Stromal cell of bone marrow (primary cell): ENCODE data around the gene DTX1.

Source experiments
- DNase-seq: peaks from one replicate; pipeline ENCODE4 v3.0.0-alpha.2; 2012; ENCODE audit warnings: low read depth

Gene DTX1

DNA sequence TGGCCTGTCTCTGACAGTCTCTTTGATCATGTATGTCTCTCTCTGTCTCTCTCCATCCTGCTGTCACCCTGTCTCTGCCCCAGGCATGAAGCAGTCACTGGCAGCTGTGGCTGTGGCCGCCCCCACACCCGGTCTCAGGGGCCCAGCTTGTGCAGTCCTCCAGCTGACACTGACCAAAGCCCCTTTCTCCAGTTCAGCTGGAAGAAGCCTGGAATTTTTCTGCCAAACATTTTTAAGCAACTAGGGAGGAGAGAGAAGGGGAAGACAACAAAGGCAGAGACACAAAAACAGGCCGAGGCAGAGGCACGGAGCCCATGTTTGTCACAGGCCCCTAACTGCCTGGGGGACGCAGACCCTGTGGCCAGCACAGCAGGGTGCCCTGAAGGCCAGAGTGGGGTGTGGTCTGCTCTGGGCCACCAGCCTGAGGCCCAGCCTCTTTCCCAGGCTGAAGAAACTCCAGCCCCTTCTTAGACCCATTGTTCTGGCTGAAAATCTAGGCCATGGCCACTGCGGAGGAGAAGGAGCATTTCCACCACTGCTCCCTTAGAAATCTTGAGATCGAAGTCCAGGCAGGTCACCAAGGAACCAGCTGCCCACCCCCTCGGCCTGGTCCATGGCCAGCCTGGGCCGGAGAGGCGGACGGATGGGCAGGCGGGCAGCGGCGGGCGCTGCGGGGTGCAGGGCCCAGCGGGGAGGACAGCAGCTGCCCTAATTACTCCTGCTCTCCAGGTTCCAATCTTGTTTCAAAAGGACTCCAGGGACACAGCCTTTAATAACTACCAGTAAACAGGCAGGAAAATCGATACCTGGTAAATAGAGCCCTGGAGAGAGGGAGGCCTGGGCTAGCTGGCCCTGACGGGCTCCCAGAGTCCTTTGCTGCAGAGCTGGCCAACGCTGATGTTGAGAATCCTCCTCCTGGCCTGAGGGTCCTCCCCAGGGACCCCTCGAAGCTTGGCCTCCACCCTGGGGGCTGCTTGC is 14.9 kb downstream of the DTX1 start:
- DNase-seq, result no peak

DNA sequence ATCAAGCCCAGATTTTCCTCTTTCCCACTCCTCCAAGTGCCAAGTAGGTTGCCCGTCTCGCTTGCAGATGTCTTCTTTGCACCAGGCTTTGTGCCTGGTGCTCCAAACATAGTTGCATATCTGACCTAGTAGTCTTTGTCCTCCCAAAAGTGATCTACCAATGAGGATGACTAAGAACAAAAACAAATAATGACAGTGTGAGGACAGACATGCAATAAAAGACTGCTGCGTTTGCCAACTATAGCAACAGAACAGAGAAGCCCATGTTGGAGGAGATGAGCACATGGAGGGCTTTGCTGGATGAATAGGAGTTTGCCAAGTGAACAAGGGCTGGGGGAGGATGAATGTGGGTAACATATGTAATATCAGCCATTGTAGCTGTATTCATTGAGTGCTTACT is 15.6 kb downstream of the DTX1 start:
- DNase-seq, result no peak

GRCh38 chr12:113073586-113073985 is 17.1 kb downstream of the DTX1 start:
- DNase-seq, result no peak

DNA sequence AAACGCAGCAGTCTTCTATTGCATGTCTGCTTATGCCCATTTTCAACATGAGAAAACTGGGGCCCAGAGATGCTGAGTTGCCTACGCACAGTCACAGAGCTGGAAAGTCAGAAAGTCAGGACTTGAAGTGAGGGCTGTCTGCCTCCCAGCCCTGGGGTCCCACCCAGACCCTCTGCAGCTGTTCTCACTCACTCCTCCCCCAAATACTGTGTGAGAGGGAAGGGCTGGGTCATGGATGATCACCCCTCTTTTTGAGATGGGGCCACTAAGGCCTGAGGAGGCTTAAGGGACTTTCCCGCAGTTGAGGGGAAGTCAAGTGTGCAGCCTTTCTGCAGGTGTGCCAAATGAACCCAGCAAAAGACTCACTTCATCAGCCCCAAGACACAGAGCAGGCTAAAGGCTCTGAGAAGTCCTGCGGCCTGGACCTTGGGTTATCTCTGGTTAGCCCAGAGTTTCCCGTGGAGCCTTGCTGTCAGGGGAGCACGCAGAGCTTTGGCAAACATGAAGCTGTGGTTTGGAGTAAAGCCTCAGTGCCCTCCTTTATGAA is 18.7 kb downstream of the DTX1 start:
- DNase-seq, result no peak

DNA sequence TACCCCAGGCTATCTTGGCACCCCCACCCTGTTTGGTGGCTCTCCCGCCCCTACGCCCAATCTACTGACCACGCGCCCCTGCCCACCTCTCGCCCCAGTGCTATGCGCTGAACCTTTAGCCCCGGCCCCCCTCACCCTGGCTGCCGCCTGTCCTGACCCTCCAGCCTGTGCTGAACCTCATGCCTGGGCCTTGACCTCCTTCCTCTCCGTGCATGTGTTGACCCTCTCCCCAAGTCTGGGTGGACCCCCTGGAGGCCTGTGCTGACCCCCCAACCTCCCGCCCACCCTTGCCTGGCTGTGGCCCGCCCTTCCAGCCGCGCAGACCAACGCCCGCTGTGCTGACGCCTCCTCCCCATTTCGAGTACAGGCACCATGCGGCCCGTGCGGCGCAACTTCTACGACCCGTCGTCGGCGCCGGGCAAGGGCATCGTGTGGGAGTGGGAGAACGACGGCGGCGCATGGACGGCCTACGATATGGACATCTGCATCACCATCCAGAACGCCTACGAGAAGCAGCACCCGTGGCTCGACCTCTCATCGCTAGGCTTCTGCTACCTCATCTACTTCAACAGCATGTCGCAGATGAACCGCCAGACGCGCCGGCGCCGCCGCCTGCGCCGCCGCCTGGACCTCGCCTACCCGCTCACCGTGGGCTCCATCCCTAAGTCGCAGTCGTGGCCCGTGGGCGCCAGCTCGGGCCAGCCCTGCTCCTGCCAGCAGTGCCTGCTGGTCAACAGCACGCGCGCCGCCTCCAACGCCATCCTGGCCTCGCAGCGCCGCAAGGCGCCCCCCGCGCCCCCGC is 20.7 kb downstream of the DTX1 start:
- no peak for DNase-seq

GRCh38 chr12:113077859-113078255 is 21.3 kb downstream of the DTX1 start:
- DNase-seq, result no peak

DNA sequence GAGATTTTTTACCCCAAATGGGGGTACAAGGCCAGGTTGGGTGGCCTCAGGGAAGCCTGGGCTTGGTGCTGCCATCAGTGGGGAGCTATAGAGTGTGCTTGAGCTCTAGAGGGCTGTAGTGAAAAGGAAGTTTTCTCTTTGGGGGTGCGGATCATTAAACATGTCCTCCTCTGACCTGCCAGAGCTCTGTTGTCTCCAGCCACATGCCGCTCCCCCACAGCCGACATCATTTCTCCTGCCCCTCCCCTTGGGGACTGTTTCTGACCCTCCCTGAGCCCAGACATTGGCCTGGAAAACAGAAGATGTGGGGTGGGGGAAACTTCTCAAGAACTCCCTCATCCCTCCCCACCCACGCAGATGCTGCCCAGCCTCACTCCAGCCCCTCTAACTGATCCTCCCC is 25.3 kb downstream of the DTX1 start:
- no peak for DNase-seq

DNA sequence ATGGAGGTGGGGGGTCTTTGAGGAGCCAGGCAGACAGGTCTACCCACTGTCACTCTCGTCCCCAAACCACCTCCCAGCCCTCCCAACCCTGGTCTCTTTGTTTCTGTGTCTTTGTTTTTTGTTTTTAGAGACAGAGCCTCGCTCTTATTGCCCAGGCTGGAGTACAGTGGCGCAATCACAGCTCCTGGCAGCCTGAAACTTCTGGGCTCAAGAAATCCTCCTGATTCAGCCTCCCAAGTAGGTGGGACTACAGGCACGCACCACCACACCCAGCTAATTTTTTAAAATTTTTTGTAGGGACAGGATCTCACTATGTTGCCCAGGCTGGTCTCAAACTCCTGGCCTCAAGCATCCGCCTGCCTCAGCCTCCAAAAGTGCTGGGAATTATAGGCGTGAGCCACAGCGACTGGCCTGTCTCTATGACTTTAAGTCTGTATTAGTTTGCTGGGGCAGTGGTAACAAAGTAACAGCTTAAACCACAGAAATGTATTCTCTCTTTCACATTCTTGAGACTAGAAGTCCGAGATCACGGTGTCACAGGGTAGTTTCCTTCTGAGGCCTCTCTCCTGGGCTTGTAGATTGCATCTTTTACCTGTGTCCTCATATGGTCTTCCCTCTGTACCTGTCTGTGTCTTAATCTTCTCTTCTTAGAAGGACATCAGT is 26.1 kb downstream of the DTX1 start:
- no peak for DNase-seq

DNA sequence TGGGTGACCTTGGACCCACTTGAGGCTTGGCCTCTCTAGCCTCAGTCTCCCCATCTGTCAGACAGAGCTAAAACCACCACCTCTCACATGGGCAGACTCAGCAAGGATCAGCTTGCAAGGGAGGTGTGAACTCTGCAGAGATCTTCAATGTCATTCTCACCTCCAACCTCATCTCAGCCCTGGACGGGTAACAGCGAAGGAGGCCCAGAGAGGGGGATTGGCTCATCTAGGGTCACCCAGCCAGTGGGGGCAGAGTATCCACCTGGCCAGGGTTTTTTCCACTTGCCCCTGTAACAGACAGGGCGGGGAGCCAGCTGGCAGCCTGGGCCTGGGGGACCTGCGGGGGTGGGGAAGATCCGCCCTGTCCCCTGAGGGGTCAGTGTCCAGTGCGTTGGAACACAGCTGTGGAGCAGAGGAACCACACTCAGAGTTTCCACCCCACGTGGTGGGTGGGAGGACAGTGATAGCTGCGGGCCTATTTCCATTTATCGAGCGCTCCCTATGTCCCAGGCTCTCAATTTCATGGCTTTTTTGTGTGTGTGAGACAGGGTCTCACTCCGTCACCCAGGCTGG is 27.4 kb downstream of the DTX1 start:
- DNase-seq, result no peak

DNA sequence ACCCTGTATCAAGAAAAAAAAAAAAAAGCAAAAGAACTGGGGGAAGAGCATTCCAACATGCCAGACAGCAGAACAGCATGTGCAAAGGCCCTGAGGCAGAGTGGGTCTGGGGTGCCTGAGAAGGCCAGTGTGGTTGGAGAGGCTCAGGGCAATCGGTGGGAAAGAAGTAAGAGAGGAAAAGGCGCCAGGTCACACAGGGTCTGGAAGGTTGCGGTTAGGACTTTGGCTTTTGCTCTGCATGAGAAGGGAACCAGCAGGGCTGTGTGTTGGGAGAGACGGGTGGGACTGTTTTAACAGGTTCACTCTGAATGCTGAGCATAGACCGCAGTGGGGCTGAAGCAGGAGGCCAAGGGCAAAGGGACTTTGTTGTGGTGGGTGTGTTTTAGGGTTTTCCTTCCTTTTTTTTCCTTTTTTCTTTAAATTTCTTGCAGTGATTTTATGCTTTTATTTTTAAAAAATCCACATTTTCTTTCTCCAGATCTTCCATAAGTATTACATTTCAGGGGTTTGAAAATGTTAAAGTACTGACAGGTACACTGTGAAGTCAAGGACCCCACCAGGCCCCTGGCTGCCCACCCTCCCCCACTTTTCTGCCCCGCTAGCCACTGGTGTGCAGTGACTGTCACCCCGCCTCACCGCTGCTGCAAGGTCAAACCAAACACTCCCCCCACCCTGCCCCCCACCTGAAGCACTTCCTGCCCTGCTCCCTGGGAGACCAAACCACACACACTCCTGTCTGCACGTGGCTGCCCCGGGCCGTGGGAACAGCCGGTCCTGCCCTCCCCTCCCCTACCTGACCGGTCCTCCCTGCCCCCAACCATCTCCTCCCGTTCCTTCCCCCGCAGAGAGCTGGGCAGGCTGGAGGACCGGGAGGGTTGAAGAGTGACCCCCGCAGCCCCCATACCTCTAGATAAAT is 30.0 kb downstream of the DTX1 start:
- no peak for DNase-seq

GRCh38 chr12:113087193-113087592 is 30.7 kb downstream of the DTX1 start:
- no peak for DNase-seq

GRCh38 chr12:113088037-113088436 is 31.5 kb downstream of the DTX1 start:
- DNase-seq, result no peak

- DNase-seq, result no peak
Measured at GRCh38 chr12:113088971-113089756, 32.6 kb downstream of the DTX1 start.

- no peak for DNase-seq
Measured at GRCh38 chr12:113089839-113090238, 33.3 kb downstream of the DTX1 start.

DNA sequence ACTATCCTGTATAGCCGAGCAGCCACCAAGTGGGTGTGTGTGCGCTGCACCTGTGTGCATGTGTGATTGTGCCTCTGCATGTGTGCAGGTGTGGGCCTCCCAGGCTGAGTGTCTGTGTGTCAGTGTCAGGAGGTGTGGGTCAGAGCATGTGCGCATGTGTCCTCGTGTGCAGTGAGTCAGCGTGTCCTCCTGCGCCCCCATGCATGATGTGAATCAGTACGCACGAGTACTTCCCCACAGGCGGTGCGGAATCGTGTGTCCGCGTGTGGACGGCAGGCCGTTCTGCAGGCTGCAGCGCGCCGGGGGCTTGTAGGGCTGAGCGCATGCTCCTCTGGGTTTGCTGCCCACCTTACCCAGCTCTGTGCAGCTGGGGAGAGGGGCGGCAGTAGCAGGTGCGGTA is 34.2 kb downstream of the DTX1 start:
- DNase-seq, result no peak

DNA sequence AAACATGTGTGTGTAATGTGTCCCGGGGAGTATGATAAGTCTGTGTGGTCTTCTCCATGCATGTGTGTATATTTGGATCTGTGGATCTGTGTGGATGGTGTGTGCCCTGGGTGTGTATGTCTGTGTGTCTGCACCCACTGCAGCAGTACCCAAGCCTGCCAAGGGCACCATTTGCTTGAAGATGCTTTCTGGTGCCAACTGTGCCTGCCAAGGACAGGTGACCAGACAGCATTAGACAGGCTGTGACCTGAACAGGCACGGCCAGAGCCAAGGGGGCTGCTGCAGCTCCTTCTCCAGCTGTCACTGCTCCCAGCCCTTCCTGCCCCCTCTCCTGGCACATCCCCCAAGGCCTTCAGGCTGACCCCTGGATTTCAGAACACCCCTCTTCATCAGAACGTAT is 35.0 kb downstream of the DTX1 start:
- no peak for DNase-seq

DNA sequence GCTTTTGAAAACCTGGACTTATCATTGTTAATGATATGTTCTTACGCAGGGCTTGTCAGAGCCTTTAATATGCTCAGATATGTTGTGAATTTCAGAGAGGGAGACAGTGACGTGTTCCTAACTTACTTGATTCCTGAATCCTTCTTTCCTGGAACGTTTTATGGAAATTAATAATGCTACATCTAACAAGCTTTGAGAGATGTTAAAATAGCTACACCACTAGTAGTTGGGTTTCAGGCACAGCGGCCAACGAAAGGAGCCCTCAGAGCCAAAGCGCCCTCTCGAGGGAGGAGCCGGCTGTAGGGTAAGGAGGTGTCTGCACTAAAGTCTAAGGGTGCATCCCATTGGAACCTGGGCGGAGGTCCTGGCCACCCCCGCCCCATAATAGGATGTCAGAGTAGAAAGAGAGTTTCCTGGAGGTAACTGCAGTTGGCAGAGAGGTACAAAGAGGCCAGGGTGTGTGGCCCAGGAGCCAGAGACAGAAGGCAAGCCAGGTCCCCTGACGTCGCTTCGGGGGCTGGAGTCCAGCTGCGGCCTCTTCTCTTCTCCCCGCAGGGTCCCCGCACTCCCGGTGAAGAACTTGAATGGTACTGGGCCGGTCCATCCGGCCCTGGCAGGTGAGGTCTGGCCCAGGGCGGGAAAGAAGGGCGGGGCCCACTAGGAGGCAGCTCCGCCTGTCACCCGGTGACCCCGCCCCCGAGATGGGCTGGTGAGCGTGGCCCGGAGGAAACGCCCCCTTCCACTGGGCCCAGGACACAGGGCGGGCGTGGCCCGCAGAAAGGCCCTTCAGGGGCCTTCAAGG is 36.3 kb downstream of the DTX1 start:
- no peak for DNase-seq

- DNase-seq, result no peak
Measured at GRCh38 chr12:113093409-113094101, 37.0 kb downstream of the DTX1 start.

- DNase-seq, result no peak
Measured at GRCh38 chr12:113094738-113095137, 38.2 kb downstream of the DTX1 start.
